HG02884 (cell line): ENCODE measurements around the gene SSTR3.
"Not testable (repeated sequence)": the region's sequence is repeated elsewhere in the genome, so short reads cannot be mapped to it uniquely, and the experiment has no call there.

Source experiments
- ATAC-seq: cut with Tn5 transposase; IDR thresholded peaks from one replicate; pipeline ENCODE4 v1.9.1; 2021; ENCODE audit warnings: mild to moderate bottlenecking, moderate library complexity; ENCODE audit not compliant: unreplicated experiment

SSTR3 gene

GRCh38 chr22:37183432-37184379, 28.6 kb downstream of the SSTR3 start:
- no peak for ATAC-seq

GRCh38 chr22:37182949-37183245, 29.4 kb downstream of the SSTR3 start:
- no peak for ATAC-seq

DNA sequence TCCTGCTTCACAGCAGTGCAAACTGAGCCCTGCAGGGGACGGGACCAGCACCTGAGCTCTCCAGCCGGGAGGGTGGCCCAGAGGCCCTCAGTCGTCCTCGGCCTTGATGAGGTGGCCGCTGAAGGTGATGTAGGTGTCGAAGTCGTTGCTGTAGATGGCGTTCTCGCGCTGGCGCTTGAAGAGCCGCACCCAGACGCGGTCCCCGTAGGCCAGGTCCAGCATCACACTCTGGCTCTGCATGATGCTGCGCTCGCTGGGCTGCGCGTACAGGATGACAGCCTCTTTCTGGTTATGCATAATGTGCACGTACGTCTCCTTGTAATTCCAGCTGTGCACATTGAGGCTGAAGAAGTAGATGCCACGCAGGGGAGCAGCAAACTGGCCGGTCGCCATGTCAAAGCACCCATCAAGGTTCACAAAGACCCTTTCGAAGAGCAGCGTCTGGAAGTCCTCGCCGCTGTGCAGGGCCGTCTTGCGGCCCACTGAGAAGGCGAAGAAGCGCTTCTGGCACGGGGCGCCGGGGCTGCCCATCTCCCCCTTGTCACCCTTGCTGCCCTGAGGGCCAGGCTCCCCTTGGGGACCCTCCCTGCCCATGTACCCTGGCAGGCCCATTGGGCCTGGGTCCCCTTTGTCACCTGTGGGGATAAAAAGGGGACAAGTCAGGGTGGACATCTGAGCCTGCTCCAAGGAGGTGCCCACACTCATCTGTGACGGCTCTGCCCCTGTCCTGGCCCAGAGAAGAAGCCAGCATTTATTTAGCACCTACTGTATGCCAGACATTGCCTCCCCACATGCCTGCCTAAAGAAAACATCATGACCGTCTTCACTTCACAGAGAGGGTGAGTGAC, 30.0 kb downstream of the SSTR3 start:
- ATAC-seq: no peak

DNA sequence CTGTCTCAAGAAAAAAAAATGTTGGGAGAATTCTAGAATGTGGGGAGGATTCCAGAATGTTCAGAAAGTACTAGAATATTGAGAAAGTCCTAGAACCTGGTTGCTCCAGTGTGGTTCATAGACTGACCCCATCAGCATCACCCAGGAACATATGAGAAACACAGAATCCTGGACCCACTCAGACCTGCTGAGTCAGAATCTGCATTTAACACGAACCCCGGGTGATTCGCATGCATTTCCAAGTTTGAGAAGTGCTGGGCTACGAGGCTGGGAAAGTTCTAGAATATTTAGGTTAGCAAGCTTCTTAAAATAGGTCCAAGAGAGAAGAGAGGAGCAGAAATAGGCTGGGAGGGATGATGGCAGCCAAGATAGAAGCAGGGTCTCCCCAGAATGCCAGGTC, 30.6 kb downstream of the SSTR3 start:
- ATAC-seq: no peak

DNA sequence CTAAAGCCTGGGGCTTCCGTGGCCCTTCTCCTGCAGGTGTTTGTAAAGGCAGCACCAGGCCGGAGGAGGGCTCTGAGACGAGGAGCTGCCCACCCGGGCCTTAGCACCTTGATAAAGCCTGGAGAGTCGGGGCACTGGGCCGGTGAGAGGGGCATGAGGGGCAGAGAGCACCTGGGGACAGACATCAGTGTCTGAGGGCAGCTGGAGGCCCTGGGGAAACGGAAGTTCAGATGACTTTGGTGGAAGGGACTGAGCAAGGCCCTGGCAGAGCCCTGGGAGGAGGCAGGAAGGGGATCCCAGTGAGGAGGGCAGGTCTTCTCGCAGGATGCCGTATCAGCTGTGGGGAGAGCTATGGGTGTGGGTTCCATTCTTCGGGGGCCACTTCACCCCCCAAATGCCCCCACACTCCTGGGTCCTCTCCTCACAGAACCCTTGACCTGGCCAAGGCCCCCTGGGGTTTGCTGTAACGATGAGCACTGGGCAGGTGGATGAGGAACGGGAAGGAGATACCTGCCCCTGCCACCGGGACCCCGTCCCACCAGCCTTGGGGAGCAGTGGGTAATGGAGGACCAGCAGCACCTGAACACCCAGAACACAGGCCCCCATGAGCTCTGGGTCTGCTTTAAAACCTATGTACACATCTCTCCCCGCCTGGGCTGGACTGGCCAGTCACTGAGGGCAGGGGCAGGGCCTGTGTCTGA, 31.6 kb downstream of the SSTR3 start:
- no peak for ATAC-seq

- no peak for ATAC-seq
These were observed 32.5 kb downstream of the SSTR3 start for GRCh38 chr22:37179622-37180420.

- ATAC-seq: no peak
These were observed 33.2 kb downstream of the SSTR3 start for GRCh38 chr22:37179126-37179470.

DNA sequence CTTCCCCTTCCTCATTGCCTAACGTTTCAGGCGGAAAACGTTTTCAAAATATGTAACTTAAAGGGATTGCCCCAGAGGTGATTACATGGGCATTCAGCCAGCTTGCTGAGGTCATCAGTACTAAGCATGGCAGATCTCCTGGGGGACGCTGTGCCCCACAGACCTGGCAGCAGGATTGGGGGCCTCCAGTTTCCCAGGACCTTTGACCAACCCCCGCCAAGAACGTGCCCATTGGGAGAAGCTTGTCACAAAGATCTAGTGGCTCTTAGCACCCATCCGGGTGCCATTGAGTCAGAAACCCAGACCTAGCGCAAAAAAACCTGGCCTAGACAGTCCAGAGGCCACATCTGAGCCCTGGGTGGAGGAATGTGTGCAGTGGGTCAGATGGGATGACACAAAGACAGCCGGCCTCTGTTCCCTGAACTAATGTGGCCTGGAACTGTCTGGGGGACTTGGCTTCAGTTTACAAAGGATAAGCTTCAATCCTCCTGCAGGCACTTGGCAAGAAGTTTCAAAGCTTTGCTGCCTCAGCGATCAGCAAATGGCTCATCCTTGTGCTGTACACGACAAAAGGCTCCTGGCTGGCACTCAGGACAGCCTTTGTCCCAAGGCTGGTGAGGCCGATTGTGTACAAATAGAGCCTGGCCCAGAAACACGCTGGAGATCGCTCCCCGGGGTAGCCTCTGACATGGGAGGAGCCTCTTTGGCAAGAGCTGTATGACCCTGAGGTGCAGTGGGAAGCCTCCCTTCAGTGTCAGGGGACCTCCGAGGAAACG, 33.7 kb downstream of the SSTR3 start:
- no peak for ATAC-seq

DNA sequence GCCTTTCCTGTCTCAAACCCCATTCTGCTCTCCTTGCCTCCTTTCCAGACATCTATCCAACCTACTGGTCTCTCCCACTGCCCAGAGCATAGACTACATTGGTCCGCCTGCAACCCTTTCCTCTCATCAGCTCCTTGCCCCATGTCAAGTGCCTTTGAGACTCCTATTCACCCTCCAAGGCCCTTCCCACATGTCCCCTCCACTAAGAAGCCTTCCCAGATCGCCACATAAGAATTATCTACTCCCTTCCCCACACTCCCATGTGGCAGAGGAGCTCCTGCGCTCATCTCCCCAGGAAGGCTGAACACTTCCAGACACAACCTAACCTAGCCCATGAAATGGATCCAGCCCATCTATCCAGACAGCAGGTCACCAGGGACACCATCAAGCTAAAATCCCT, 34.5 kb downstream of the SSTR3 start:
- no peak for ATAC-seq

- ATAC-seq: no peak
These were observed 35.1 kb downstream of the SSTR3 start for GRCh38 chr22:37177221-37177620.

- ATAC-seq: no peak
These were observed 35.7 kb downstream of the SSTR3 start for GRCh38 chr22:37176464-37177061.

- ATAC-seq: no peak
These were observed 36.6 kb downstream of the SSTR3 start for GRCh38 chr22:37175414-37176281.

GRCh38 chr22:37174964-37175363, 37.3 kb downstream of the SSTR3 start:
- no peak for ATAC-seq

DNA sequence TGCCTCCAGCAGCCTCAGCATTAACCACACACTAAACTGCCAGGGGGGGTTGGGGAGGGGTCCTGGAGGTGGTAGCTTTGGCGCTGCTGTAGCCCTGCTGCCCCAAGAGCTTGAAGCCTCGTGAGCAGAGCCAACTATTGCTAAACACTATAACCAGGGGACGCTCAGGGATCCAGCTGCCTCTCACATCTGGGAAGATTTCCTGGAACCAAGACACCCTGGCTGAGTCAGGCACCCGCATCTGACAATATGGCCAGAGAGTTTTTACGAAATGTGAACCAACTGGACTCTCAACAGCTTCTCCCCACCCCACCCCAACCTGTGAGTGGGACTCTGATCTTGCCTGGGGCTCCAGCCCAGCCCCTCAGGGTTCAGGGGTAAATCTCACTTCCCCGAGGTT, 38.6 kb downstream of the SSTR3 start:
- ATAC-seq: no peak

DNA sequence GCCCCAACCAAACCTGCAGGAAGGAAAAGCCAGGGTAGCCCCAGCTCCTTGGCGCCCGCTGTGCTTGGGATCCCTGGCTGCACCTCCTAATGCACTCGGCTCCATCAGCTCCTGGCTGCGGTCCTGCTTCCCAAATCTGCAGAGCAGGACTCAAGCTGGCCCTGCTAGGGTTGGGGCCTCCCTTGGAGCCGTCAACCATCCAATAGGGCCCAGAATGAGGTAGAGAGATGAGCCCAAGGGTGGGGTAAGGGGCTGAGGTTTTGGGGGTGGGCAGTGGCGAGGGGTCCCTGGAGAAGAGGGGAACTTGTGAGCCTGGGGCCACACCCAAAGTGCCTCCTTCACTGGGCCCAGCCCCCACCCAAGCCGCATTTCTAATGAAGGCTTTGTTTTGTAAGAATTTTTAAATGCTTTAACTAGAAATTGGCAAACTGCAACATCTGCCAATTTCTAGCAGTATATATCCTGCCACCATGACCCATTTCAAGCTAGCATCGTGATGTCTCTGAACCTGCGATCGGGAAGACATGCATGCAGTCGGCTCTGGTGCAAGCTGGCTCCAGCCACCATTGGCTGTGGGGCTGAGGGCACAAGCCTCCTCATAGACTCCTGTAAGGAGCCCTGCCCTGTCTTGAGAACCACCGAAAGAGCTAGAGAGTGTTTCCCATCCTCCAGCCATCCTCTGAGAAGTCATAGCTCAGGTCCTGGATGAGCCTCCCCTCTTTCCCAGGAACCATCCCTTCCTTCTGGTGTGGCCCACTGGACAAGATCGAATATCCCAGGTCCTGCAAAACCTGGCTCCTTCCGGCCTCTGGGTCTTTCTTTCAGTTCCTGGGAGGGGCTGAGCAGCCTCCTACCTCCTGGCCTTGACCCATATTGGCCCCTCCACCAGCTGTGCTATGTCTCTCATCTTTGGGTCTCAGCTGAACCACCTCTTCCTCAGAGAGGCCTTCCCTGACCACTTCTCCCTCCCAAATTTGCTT, 39.7 kb downstream of the SSTR3 start:
- no peak for ATAC-seq

DNA sequence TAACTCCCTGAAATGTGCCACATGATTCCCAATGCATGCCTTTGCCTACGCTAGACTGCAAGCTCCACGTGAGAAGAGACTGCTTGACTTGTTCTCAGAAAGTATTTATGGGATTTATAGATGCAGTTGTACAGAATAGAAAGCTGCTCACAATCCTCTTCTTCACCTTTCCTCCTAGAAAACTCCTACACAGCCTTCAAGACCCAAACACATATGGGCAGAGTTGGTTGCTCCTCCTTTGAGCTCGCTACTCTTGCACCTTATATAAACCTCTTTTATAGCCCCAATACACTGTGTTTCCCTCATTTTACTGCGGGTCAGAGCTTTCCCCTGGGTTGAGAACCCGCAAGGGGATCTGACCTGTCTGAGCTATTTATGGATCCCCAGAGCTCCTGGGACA, 40.6 kb downstream of the SSTR3 start:
- ATAC-seq: no peak

- not testable (repeated sequence) for ATAC-seq
These were observed 41.4 kb downstream of the SSTR3 start for GRCh38 chr22:37170689-37171405.
